Gastroesophageal sphincter (tissue), 4 donors: ENCODE data around the gene TTC6. TPM values are rescaled to one million over a fixed set of nuclear protein-coding genes. Genes with fewer than 3 reads are reported as not detected.

Experiments
- ATAC-seq: fragments of 150-250 bp; one replicate; pipeline ENCODE4 v1.9.1; 2016; ENCODE audit warnings: mild to moderate bottlenecking, moderate library complexity
- H3K27ac ChIP-seq, 4 donors: fragments of 200-600 bp; sonication (generic) in 3 of 4; 1 replicate in 3 of 4; 2 replicates in 1 of 4; pipeline ENCODE4 v1.5.1; 2016 to 2019
- H3K27me3 ChIP-seq: fragments of 200-600 bp; sonication (generic); one replicate; pipeline ENCODE4 v1.5.1; 2019
- H3K36me3 ChIP-seq, 2 donors: fragments of 200-600 bp; sonication (generic); one replicate each; pipeline ENCODE4 v1.5.1; 2019; ENCODE audit warnings: control low read depth in 1 of 2
- H3K4me1 ChIP-seq, 3 donors: fragments of 200-600 bp; sonication (generic); 1 replicate in 2 of 3; 2 replicates in 1 of 3; pipeline ENCODE4 v1.5.1; 2016 to 2019; ENCODE audit warnings: control low read depth in 2 of 3
- H3K4me3 ChIP-seq, 2 donors: fragments of 200-600 bp; sonication (generic); one replicate each; pipeline ENCODE4 v1.5.1; 2019; ENCODE audit warnings: mild to moderate bottlenecking in 1 of 2, moderate library complexity in 1 of 2
- H3K9me3 ChIP-seq, 3 donors: fragments of 200-600 bp; sonication (generic); one replicate each; pipeline ENCODE4 v1.5.1; 2017 to 2019; ENCODE audit warnings: control low read depth in 2 of 3
- EP300 ChIP-seq: sonication (generic); formaldehyde crosslinking; IDR thresholded peaks from one replicate; pipeline ENCODE4 v1.6.1; 2017; ENCODE audit warnings: antibody characterized with exemption, mild to moderate bottlenecking
- POLR2A ChIP-seq, 2 donors: fragments of 450-650 bp; IDR thresholded peaks; one replicate each; pipeline ENCODE4 v1.6.1; 2017; ENCODE audit warnings: antibody characterized with exemption in 2 of 2, mild to moderate bottlenecking in 2 of 2, moderate library complexity in 1 of 2
- POLR2AphosphoS5 ChIP-seq: sonication (generic); formaldehyde crosslinking; IDR thresholded peaks from one replicate; pipeline ENCODE4 v1.6.1; 2017; ENCODE audit warnings: antibody characterized with exemption
- WGBS, 2 donors: methylation state at CpG; one replicate each; pipeline ENCODE4 v1.1.5; 2018; ENCODE audit warnings: low coverage in 1 of 2; 5-methylcytosine and 5-hydroxymethylcytosine counted together
- total RNA-seq, 4 donors: library from RNA; depleted of rRNA; stranded (reverse); fragments of >200 nt; gene quantifications; one replicate each; pipeline ENCODE4 v1.1.0, GENCODE V29; 2016
- TF ChIP-seq, protein P1 (sequence below), 4 experiments: fragments of 200-600 bp in 2 of 4; fragments of 450-650 bp in 2 of 4; sonication (generic) in 1 of 4; IDR thresholded peaks; one replicate each; pipeline ENCODE4 v1.5.1; 2017 to 2019; ENCODE audit warnings: antibody characterized with exemption in 4 of 4, mild to moderate bottlenecking in 2 of 4, moderate library complexity in 2 of 4

The TTC6 gene
- total RNA-seq, 4 donors from 2014 or later, result 0.31 to 1.1 TPM; not detected in 2

DNA sequence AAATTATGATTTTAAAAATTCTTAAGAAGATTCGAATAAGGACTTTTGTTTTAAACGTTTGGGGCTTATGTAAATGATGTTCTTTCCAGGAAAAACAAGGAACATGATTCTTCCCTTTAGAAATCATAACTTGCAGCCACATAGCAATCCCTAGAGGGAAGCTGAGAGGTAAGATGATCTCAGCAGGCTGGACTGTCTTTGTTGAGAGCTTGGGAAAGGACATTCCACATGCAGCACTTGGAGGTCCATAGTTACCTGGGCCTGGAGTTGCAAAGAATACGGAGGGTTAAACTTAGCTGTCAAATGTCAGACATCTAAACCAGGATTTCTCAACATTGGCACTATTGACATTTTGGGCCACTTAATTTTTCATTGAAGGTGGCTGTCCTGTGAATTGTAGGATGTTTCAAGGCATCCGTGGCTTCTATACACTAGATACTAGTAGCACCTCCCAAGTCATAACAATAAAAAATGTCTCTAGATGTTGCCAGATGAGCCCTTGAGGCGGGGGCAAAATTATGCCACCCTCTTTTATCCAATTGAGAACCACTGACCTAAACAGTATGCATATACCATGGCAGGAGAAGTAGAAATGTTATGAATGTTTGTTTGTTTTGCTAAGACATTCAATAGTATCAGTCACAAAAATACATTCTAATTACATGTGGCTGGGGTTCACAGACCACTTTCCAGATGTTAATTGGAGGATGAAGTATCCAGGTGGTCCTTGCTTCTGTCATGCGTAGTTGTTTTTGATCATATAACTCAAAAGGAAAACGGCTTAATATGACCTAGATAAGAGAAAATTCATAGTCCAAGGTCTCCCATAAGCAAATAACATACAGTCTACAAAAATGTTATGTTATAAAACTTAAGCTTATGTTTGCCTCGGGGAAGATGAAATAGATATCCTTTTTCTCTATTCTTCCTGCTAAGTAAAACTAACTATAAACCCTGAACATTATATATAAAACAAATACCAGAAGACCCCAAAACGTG lies 30.5 kb downstream of the TTC6 start:
- Histone ChIP-seq H3K36me3 (no peaks in the 10 kb centered on the region), H3K4me1 (peaks cover 0 to 9% (median 6%) of the 10 kb centered on the region in 3 donors), H3K9me3 (peaks cover 0 to 19% (median 0%) of the 10 kb centered on the region in 3 donors), H3K27me3 (peaks cover 44% of the 10 kb centered on the region), H3K27ac (no peak overlapping the region), H3K4me3 (no peak overlapping the region)
- no peak for ATAC-seq
- TF ChIP-seq EP300 (no peak), POLR2A (IDR thresholded peaks at IDR 0.05) (no peak), POLR2AphosphoS5 (no peak)
- TF ChIP-seq, protein P1, sequence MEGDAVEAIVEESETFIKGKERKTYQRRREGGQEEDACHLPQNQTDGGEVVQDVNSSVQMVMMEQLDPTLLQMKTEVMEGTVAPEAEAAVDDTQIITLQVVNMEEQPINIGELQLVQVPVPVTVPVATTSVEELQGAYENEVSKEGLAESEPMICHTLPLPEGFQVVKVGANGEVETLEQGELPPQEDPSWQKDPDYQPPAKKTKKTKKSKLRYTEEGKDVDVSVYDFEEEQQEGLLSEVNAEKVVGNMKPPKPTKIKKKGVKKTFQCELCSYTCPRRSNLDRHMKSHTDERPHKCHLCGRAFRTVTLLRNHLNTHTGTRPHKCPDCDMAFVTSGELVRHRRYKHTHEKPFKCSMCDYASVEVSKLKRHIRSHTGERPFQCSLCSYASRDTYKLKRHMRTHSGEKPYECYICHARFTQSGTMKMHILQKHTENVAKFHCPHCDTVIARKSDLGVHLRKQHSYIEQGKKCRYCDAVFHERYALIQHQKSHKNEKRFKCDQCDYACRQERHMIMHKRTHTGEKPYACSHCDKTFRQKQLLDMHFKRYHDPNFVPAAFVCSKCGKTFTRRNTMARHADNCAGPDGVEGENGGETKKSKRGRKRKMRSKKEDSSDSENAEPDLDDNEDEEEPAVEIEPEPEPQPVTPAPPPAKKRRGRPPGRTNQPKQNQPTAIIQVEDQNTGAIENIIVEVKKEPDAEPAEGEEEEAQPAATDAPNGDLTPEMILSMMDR (IDR thresholded peaks at IDR 0.05), result no peak
- 68 to 72% methylated on average over 8 of the region's 9 CpGs for WGBS, 2 donors

DNA sequence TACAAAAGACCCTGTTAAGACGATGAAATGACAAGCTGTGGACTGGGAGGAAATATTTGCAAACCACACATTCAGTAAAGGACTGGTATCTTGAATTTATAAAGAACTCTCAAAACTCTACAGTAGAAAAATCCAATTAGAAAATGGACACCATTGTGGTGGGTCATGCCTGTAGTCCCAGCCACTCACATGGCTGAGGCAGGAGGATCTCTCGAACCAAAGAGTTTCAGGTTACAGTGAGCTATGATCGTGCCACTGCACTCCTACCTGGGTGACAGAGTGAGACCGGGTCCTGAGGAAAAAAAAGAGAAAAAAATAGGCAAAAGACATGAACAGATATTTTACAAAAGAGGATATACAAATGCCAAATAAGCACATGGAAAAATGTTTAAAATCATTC lies 41.9 kb downstream of the TTC6 start:
- 43 to 48% methylated on average over 3 to 4 of the region's 4 CpGs for WGBS, 2 donors
- Histone ChIP-seq H3K4me3 (no peak overlapping the region), H3K27ac (no peak overlapping the region), H3K4me1 (no peaks in the 10 kb centered on the region), H3K27me3 (peaks cover 20% of the 10 kb centered on the region), H3K9me3 (peaks cover 0 to 12% (median 0%) of the 10 kb centered on the region in 3 donors), H3K36me3 (no peaks in the 10 kb centered on the region)
- TF ChIP-seq, protein P1 (IDR thresholded peaks at IDR 0.05), result no peak
- no peak for TF ChIP-seq EP300
- TF ChIP-seq POLR2A (IDR thresholded peaks at IDR 0.05), result no peak
- no peak for TF ChIP-seq POLR2AphosphoS5
- no peak for ATAC-seq

DNA sequence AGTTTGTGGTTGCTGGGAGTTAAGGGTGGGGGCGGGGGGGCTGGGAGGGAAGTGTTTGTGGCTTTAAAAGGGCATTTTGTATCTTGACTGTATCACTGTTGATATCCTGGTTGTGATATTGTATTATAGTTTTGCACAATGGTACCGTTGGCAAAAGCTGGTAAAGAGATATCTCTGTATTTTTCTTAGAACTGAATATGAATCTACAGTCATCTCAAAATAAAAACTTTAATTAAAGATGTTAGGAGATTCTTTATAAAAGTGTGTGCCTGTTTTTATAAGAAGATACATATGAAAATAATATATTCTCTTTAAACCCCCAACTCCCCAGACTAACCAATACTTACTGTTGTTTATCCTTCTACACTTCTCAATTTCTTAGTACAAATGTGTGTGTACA lies 43.2 kb downstream of the TTC6 start:
- WGBS, 2 donors, result 74 to 100% methylated on average over 1 to 2 of the region's 2 CpGs
- Histone ChIP-seq H3K9me3 (no peaks in the 10 kb centered on the region), H3K27me3 (peaks cover 7% of the 10 kb centered on the region), H3K36me3 (no peaks in the 10 kb centered on the region), H3K4me1 (no peaks in the 10 kb centered on the region), H3K4me3 (no peak overlapping the region), H3K27ac (no peak overlapping the region)
- TF ChIP-seq, protein P1 (IDR thresholded peaks at IDR 0.05), result no peak
- TF ChIP-seq POLR2A (IDR thresholded peaks at IDR 0.05) (no peak), EP300 (no peak), POLR2AphosphoS5 (no peak)
- ATAC-seq, result no peak

DNA sequence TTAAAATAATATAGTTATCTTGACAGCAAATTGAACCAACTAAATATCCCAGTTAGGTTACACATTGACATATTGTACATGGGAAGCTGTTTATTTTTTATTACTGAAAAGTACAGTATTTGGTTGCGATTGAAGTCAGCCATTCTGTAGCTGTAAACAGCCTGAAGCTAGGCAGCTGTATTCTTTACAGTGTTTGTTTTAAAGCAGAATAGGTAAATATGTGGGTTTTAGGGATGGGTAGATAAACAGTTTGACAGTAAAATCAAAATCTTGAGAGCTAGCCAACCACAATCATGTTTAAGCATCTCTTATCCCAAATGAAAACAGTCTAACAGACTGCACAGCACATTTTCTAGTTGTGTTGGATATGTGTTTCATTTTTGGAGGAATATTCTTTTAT lies 45.7 kb downstream of the TTC6 start:
- H3K9me3 ChIP-seq, result no peaks in the 10 kb centered on the region
- TF ChIP-seq POLR2A (IDR thresholded peaks at IDR 0.05) (no peak), POLR2AphosphoS5 (no peak), EP300 (no peak)
- TF ChIP-seq, protein P1 (IDR thresholded peaks at IDR 0.05), result no peak
- ATAC-seq, result no peak
- H3K36me3 ChIP-seq, result no peaks in the 10 kb centered on the region
- WGBS, 2 donors, result 55 to 65% methylated on average over 1 of the region's 1 CpG
- no peak overlapping the region for H3K4me3 ChIP-seq
- H3K27ac ChIP-seq, result no peak overlapping the region
- H3K27me3 ChIP-seq, result peaks cover 3% of the 10 kb centered on the region
- no peaks in the 10 kb centered on the region for H3K4me1 ChIP-seq

DNA sequence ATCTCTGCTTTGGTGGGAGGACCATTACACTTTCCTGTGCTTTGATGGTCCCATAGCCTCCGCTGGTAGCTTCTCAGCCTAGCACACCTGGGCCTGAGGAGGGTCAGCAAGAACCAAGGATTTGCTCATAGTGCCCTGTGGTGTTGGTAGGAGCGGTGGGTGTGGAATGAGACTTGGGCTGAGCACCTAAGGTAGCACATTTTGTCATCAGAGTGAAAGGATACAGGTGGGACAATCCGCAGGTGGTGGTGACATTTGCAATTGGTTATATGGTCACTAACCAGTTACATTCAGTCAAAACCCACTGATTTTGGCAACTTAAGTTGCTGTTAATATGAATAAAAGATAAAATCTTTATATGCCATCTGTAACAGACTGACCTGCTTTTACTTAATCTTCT lies 46.7 kb downstream of the TTC6 start:
- no peak overlapping the region for H3K4me3 ChIP-seq
- TF ChIP-seq POLR2A (IDR thresholded peaks at IDR 0.05) (no peak), POLR2AphosphoS5 (no peak), EP300 (no peak)
- TF ChIP-seq, protein P1 (IDR thresholded peaks at IDR 0.05), result no peak
- H3K27me3 ChIP-seq, result peaks cover 3% of the 10 kb centered on the region
- no peaks in the 10 kb centered on the region for H3K9me3 ChIP-seq
- H3K27ac ChIP-seq, result no peak overlapping the region
- no peak for ATAC-seq
- no peaks in the 10 kb centered on the region for H3K36me3 ChIP-seq
- WGBS, 2 donors, result 71 to 100% methylated on average over 1 of the region's 3 CpGs
- no peaks in the 10 kb centered on the region for H3K4me1 ChIP-seq
